ACC112 (cell line): ENCODE data around the gene SMKR1.
"Not testable (repeated sequence)": the region's sequence is repeated elsewhere in the genome, so short reads cannot be mapped to it uniquely, and the experiment has no call there.

ENCODE experiments used
- H2AFZ ChIP-seq: fragments of 200-600 bp; sonication (generic); one replicate; pipeline ENCODE4 v1.6.0; 2017; ENCODE audit warnings: antibody characterized with exemption, low read length; ENCODE audit not compliant: unreplicated experiment
- H3K27ac ChIP-seq: fragments of 200-600 bp; sonication (generic); 2 replicates; pipeline ENCODE4 v1.5.1; 2014; ENCODE audit warnings: low read depth, mild to moderate bottlenecking, antibody characterized with exemption, low read length, moderate library complexity
- H3K27me3 ChIP-seq: fragments of 200-600 bp; sonication (generic); 2 replicates; pipeline ENCODE4 v1.6.1; 2014; ENCODE audit warnings: mild to moderate bottlenecking, antibody characterized with exemption, low read length, moderate library complexity, mixed read lengths; ENCODE audit not compliant: insufficient read depth
- H3K36me3 ChIP-seq: fragments of 200-600 bp; sonication (generic); 2 replicates; pipeline ENCODE4 v1.6.1; 2016; ENCODE audit warnings: mild to moderate bottlenecking, antibody characterized with exemption, low read length, moderate library complexity, mixed read lengths; ENCODE audit not compliant: insufficient read depth
- H3K4me1 ChIP-seq: fragments of 200-600 bp; sonication (generic); one replicate; pipeline ENCODE4 v1.6.1; 2016; ENCODE audit warnings: low read length, mixed read lengths; ENCODE audit not compliant: insufficient read depth, unreplicated experiment, control insufficient read depth
- H3K4me3 ChIP-seq: fragments of 200-600 bp; sonication (generic); 2 replicates; pipeline ENCODE4 v1.5.1; 2014; ENCODE audit warnings: mild to moderate bottlenecking, low read depth, low read length
- H3K79me2 ChIP-seq: fragments of 200-600 bp; sonication (generic); one replicate; pipeline ENCODE4 v1.6.0; 2016; ENCODE audit warnings: low read length; ENCODE audit not compliant: control insufficient read depth, unreplicated experiment, insufficient read depth

Gene SMKR1

GRCh38 chr7:129523924-129524323 lies 21.6 kb downstream of the SMKR1 start:
- Histone ChIP-seq H3K79me2 (no peaks in the 10 kb centered on the region), H3K4me3 (no peak overlapping the region), H3K36me3 (no peaks in the 10 kb centered on the region), H2AFZ (no peak overlapping the region), H3K27ac (no peak overlapping the region), H3K4me1 (no peaks in the 10 kb centered on the region), H3K27me3 (peaks cover 16% of the 10 kb centered on the region)

- not testable (repeated sequence) for H3K4me3 ChIP-seq, H3K79me2 ChIP-seq, H3K27ac ChIP-seq, H3K4me1 ChIP-seq, H3K36me3 ChIP-seq, H2AFZ ChIP-seq
- peaks cover 16% of the 10 kb centered on the region for H3K27me3 ChIP-seq
Observed at GRCh38 chr7:129524405-129524804, 22.1 kb downstream of the SMKR1 start.

GRCh38 chr7:129525225-129525862 lies 23.0 kb downstream of the SMKR1 start:
- H3K27ac ChIP-seq: no peak overlapping the region
- no peaks in the 10 kb centered on the region for H3K36me3 ChIP-seq
- no peak overlapping the region for H2AFZ ChIP-seq
- no peak overlapping the region for H3K4me3 ChIP-seq
- H3K79me2 ChIP-seq: no peaks in the 10 kb centered on the region
- no peaks in the 10 kb centered on the region for H3K4me1 ChIP-seq
- H3K27me3 ChIP-seq: peaks cover 12% of the 10 kb centered on the region

- H3K4me3 ChIP-seq: no peak overlapping the region
- no peaks in the 10 kb centered on the region for H3K79me2 ChIP-seq
- no peaks in the 10 kb centered on the region for H3K36me3 ChIP-seq
- H3K27me3 ChIP-seq: no peaks in the 10 kb centered on the region
- no peaks in the 10 kb centered on the region for H3K4me1 ChIP-seq
- H3K27ac ChIP-seq: no peak overlapping the region
- no peak overlapping the region for H2AFZ ChIP-seq
Observed at GRCh38 chr7:129529643-129530042, 27.3 kb downstream of the SMKR1 start.

- Histone ChIP-seq H3K27ac (no peak overlapping the region), H3K4me1 (no peaks in the 10 kb centered on the region), H3K4me3 (no peak overlapping the region), H3K79me2 (no peaks in the 10 kb centered on the region), H3K27me3 (no peaks in the 10 kb centered on the region), H3K36me3 (no peaks in the 10 kb centered on the region), H2AFZ (no peak overlapping the region)
Observed at GRCh38 chr7:129530795-129531391, 28.6 kb downstream of the SMKR1 start.

GRCh38 chr7:129531721-129532120 lies 29.4 kb downstream of the SMKR1 start:
- Histone ChIP-seq H3K79me2 (no peaks in the 10 kb centered on the region), H3K36me3 (no peaks in the 10 kb centered on the region), H3K27me3 (no peaks in the 10 kb centered on the region), H3K4me1 (no peaks in the 10 kb centered on the region), H3K4me3 (no peak overlapping the region), H3K27ac (no peak overlapping the region), H2AFZ (no peak overlapping the region)

GRCh38 chr7:129532375-129532774 lies 30.0 kb downstream of the SMKR1 start:
- no peaks in the 10 kb centered on the region for H3K27me3 ChIP-seq
- no peaks in the 10 kb centered on the region for H3K79me2 ChIP-seq
- no peak overlapping the region for H3K4me3 ChIP-seq
- no peak overlapping the region for H3K27ac ChIP-seq
- H2AFZ ChIP-seq: no peak overlapping the region
- H3K36me3 ChIP-seq: no peaks in the 10 kb centered on the region
- no peaks in the 10 kb centered on the region for H3K4me1 ChIP-seq

- not testable (repeated sequence) for H3K36me3 ChIP-seq, H3K79me2 ChIP-seq, H3K27me3 ChIP-seq, H3K4me1 ChIP-seq, H3K27ac ChIP-seq, H3K4me3 ChIP-seq, H2AFZ ChIP-seq
Observed at GRCh38 chr7:129534558-129535274, 32.4 kb downstream of the SMKR1 start.

GRCh38 chr7:129535896-129536295 lies 33.6 kb downstream of the SMKR1 start:
- H3K27ac ChIP-seq: no peak overlapping the region

GRCh38 chr7:129536323-129536722 lies 34.0 kb downstream of the SMKR1 start:
- Histone ChIP-seq H2AFZ (no peak overlapping the region), H3K4me1 (no peaks in the 10 kb centered on the region), H3K27ac (no peak overlapping the region), H3K36me3 (no peaks in the 10 kb centered on the region), H3K4me3 (no peak overlapping the region), H3K27me3 (no peaks in the 10 kb centered on the region), H3K79me2 (no peaks in the 10 kb centered on the region)

More at GRCh38 chr7:129535896-129536295, 33.6 kb downstream of the SMKR1 start:
- Histone ChIP-seq H3K79me2 (no peaks in the 10 kb centered on the region), H2AFZ (no peak overlapping the region), H3K27me3 (no peaks in the 10 kb centered on the region), H3K4me1 (no peaks in the 10 kb centered on the region), H3K36me3 (no peaks in the 10 kb centered on the region), H3K4me3 (no peak overlapping the region)

GRCh38 chr7:129538790-129539189 lies 36.5 kb downstream of the SMKR1 start:
- H3K36me3 ChIP-seq: no peaks in the 10 kb centered on the region
- no peaks in the 10 kb centered on the region for H3K4me1 ChIP-seq
- no peak overlapping the region for H2AFZ ChIP-seq
- H3K27me3 ChIP-seq: no peaks in the 10 kb centered on the region
- H3K79me2 ChIP-seq: no peaks in the 10 kb centered on the region
- no peak overlapping the region for H3K27ac ChIP-seq
- no peak overlapping the region for H3K4me3 ChIP-seq
